Smooth muscle cell (in vitro differentiated cells): ENCODE data around the gene NPAS3. TPM values are rescaled to one million over a fixed set of nuclear protein-coding genes. Genes with fewer than 3 reads are reported as not detected.

Source experiments
- DNase-seq: peaks from one replicate; lab custom pipeline; 2025; ENCODE audit not compliant: unreplicated experiment; lab: John Stamatoyannopoulos, UW
- H2AFZ ChIP-seq: fragments of 200-600 bp; sonication (generic); 2 replicates; pipeline ENCODE4 v1.6.0; 2016; ENCODE audit warnings: antibody characterized with exemption, low read depth, mild to moderate bottlenecking
- H3F3A ChIP-seq: fragments of 200-600 bp; sonication (generic); 2 replicates; pipeline ENCODE4 v1.6.0; 2017; ENCODE audit warnings: antibody characterized with exemption, low read depth
- H3K27ac ChIP-seq: fragments of 200-600 bp; sonication (generic); 2 replicates; pipeline ENCODE4 v1.5.1; 2016; ENCODE audit warnings: low read depth, mild to moderate bottlenecking
- H3K27me3 ChIP-seq: fragments of 200-600 bp; sonication (generic); 2 replicates; pipeline ENCODE4 v1.6.1; 2016; ENCODE audit warnings: low read depth, mild to moderate bottlenecking
- H3K36me3 ChIP-seq: fragments of 200-600 bp; sonication (generic); 2 replicates; pipeline ENCODE4 v1.5.1; 2016; ENCODE audit warnings: low read depth
- H3K4me1 ChIP-seq: fragments of 200-600 bp; sonication (generic); 2 replicates; pipeline ENCODE4 v1.5.1; 2016; ENCODE audit warnings: low read depth
- H3K4me2 ChIP-seq: fragments of 200-600 bp; sonication (generic); 2 replicates; pipeline ENCODE4 v1.6.0; 2016; ENCODE audit warnings: mild to moderate bottlenecking
- H3K4me3 ChIP-seq: fragments of 200-600 bp; sonication (generic); 2 replicates; pipeline ENCODE4 v1.5.1; 2016; ENCODE audit warnings: mild to moderate bottlenecking
- H3K79me2 ChIP-seq: fragments of 200-600 bp; sonication (generic); 2 replicates; pipeline ENCODE4 v1.6.0; 2016; ENCODE audit warnings: low read depth, mild to moderate bottlenecking
- H3K9ac ChIP-seq: fragments of 200-600 bp; sonication (generic); 2 replicates; pipeline ENCODE4 v1.6.0; 2016; ENCODE audit warnings: low read depth
- H3K9me3 ChIP-seq: fragments of 200-600 bp; sonication (generic); replicated peaks from 2 replicates; pipeline ENCODE4 v1.5.1; 2016; ENCODE audit warnings: low read depth
- H4K20me1 ChIP-seq: fragments of 200-600 bp; sonication (generic); 2 replicates; pipeline ENCODE4 v1.6.0; 2016; ENCODE audit warnings: low read depth
- CTCF ChIP-seq: fragments of 200-600 bp; sonication (generic); IDR thresholded peaks from 2 replicates; pipeline ENCODE4 v1.5.1; 2017; ENCODE audit warnings: borderline replicate concordance, mild to moderate bottlenecking, antibody characterized with exemption; ENCODE audit not compliant: insufficient read depth, poor library complexity, severe bottlenecking
- WGBS: methylation state at CpG from one replicate; pipeline ENCODE4 v1.1.7; 2016; ENCODE audit warnings: low lambda C conversion rate; 5-methylcytosine and 5-hydroxymethylcytosine counted together
- polyA plus RNA-seq: library from polyadenylated mRNA; unstranded; fragments of >200 nt; fragmentation: Nextera tagmentation; extraction: Ambion mirVana; gene quantifications from 2 replicates; pipeline ENCODE4 v1.2.1, GENCODE V29; 2016
- total RNA-seq: library from RNA; depleted of rRNA; stranded (reverse); fragments of >200 nt; gene quantifications from 2 replicates; pipeline ENCODE4 v1.2.3, GENCODE V29; 2014

Gene NPAS3
- total and polyA plus RNA-seq, 2 experiments from 2014 or later, result 0.79 to 2.0 TPM

GRCh38 chr14:33556382-33557121, 617.9 kb downstream of the NPAS3 start:
- H3F3A ChIP-seq, result no peaks in the 10 kb centered on the region
- H3K4me2 ChIP-seq, result peak overlapping the region; percentile 18
- no peak overlapping the region for H2AFZ ChIP-seq
- 98% methylated on average over 2 of the region's 2 CpGs for WGBS
- no peak overlapping the region for H3K9ac ChIP-seq
- peak overlapping the region; percentile 76 for H3K27ac ChIP-seq
- no peaks in the 10 kb centered on the region for H3K79me2 ChIP-seq
- H3K4me3 ChIP-seq, result no peak overlapping the region
- no peaks in the 10 kb centered on the region for H3K36me3 ChIP-seq
- H4K20me1 ChIP-seq, result no peaks in the 10 kb centered on the region
- H3K9me3 ChIP-seq, result no peaks in the 10 kb centered on the region
- no peaks in the 10 kb centered on the region for H3K27me3 ChIP-seq
- H3K4me1 ChIP-seq, result peaks cover 22% of the 10 kb centered on the region
- no peak for TF ChIP-seq CTCF
- DNase-seq, result no peak

- peaks cover 7% of the 10 kb centered on the region for H3K4me1 ChIP-seq
- 81% methylated on average over 7 of the region's 7 CpGs for WGBS
- H3K4me2 ChIP-seq, result no peak overlapping the region
- H3K9ac ChIP-seq, result no peak overlapping the region
- DNase-seq, result no peak
- no peak overlapping the region for H2AFZ ChIP-seq
- no peak overlapping the region for H3K4me3 ChIP-seq
- H4K20me1 ChIP-seq, result no peaks in the 10 kb centered on the region
- H3F3A ChIP-seq, result no peaks in the 10 kb centered on the region
- no peaks in the 10 kb centered on the region for H3K79me2 ChIP-seq
- no peak for TF ChIP-seq CTCF
- no peaks in the 10 kb centered on the region for H3K36me3 ChIP-seq
- no peak overlapping the region for H3K27ac ChIP-seq
- no peaks in the 10 kb centered on the region for H3K27me3 ChIP-seq
- H3K9me3 ChIP-seq, result no peaks in the 10 kb centered on the region
These were observed 622.2 kb downstream of the NPAS3 start for GRCh38 chr14:33560718-33561431.

GRCh38 chr14:33561488-33562175, 623.0 kb downstream of the NPAS3 start:
- no peaks in the 10 kb centered on the region for H4K20me1 ChIP-seq
- no peak overlapping the region for H3K4me3 ChIP-seq
- H3K27ac ChIP-seq, result no peak overlapping the region
- WGBS, result 69% methylated on average over 7 of the region's 7 CpGs
- H3K79me2 ChIP-seq, result no peaks in the 10 kb centered on the region
- DNase-seq, result no peak
- no peaks in the 10 kb centered on the region for H3F3A ChIP-seq
- TF ChIP-seq CTCF, result no peak
- H3K9ac ChIP-seq, result no peak overlapping the region
- no peaks in the 10 kb centered on the region for H3K36me3 ChIP-seq
- H2AFZ ChIP-seq, result no peak overlapping the region
- peaks cover under 1% of the 10 kb centered on the region for H3K4me1 ChIP-seq
- H3K4me2 ChIP-seq, result no peak overlapping the region
- H3K27me3 ChIP-seq, result no peaks in the 10 kb centered on the region
- H3K9me3 ChIP-seq, result no peaks in the 10 kb centered on the region
